Caco-2 (cell line): ENCODE results near the gene MDP1. TPM values are rescaled to one million over a fixed set of nuclear protein-coding genes. Genes with fewer than 3 reads are reported as not detected.

Experiments used
- BruUV-seq: library from RNA; stranded (reverse); fragments of 400-500 nt; replicated peaks from 2 replicates; lab custom pipeline; 2021; lab: Mats Ljungman, UMichigan
- CTCF ChIA-PET: fragments of 300-600 bp; sonication (Branson Sonifier 250); formaldehyde crosslinking; loops from one replicate; lab custom pipeline; 2022; ENCODE audit warnings: antibody characterized with exemption; lab: Charles Lee
- POLR2A ChIA-PET: fragments of 300-600 bp; sonication (Branson Sonifier 250); formaldehyde crosslinking; loops from one replicate; lab custom pipeline; 2022; ENCODE audit warnings: antibody characterized with exemption; lab: Charles Lee
- DNase-seq, 2 experiments: peaks; one replicate each; pipeline versions ENCODE4 v3.0.0 to v3.0.0-alpha.2; 2020 to 2022
- H3K27me3 ChIP-seq: replicated peaks from 2 replicates; pipeline ENCODE4 v1.6.0; 2011; ENCODE audit warnings: low read length; ENCODE audit not compliant: control insufficient read depth, insufficient read depth
- H3K36me3 ChIP-seq: 2 replicates; pipeline ENCODE4 v1.5.1; 2011; ENCODE audit warnings: low read length; ENCODE audit not compliant: control insufficient read depth, insufficient read depth
- H3K4me1 ChIP-seq: fragments of 250-450 bp; sonication (Bioruptor Pico); 2 replicates; pipeline ENCODE4 v1.5.1; 2020; ENCODE audit warnings: mild to moderate bottlenecking
- H3K4me3 ChIP-seq: 2 replicates; pipeline ENCODE4 v1.5.1; 2011; ENCODE audit warnings: low read depth, mild to moderate bottlenecking, control low read depth, low read length
- H3K9me3 ChIP-seq: fragments of 250-450 bp; sonication (Bioruptor Pico); 2 replicates; pipeline ENCODE4 v1.5.1; 2020; ENCODE audit warnings: mild to moderate bottlenecking, moderate library complexity
- H3K27ac Mint-ChIP-seq: one replicate; pipeline ENCODE4 v1.8.0; 2022; ENCODE audit warnings: mixed read lengths; ENCODE audit not compliant: unreplicated experiment
- H3K27me3 Mint-ChIP-seq: one replicate; pipeline ENCODE4 v1.8.0; 2022; ENCODE audit warnings: mixed read lengths; ENCODE audit not compliant: insufficient read depth, unreplicated experiment
- H3K36me3 Mint-ChIP-seq: one replicate; pipeline ENCODE4 v1.8.0; 2022; ENCODE audit warnings: mild to moderate bottlenecking, mixed read lengths; ENCODE audit not compliant: insufficient read depth, unreplicated experiment
- H3K4me1 Mint-ChIP-seq: one replicate; pipeline ENCODE4 v1.8.0; 2022; ENCODE audit warnings: low read depth, mixed read lengths; ENCODE audit not compliant: unreplicated experiment
- H3K4me3 Mint-ChIP-seq: one replicate; pipeline ENCODE4 v1.8.0; 2022; ENCODE audit warnings: mild to moderate bottlenecking, moderate library complexity, mixed read lengths; ENCODE audit not compliant: unreplicated experiment
- H3K9me3 Mint-ChIP-seq: one replicate; pipeline ENCODE4 v1.8.0; 2022; ENCODE audit warnings: mixed read lengths; ENCODE audit not compliant: unreplicated experiment
- CTCF ChIP-seq, 2 experiments: fragments of 200-600 bp in 1 of 2; IDR thresholded peaks; 1 replicate in 1 of 2; 2 replicates in 1 of 2; pipeline versions ENCODE4 v1.5.1 to v1.8.0; 2011 to 2022; ENCODE audit warnings: antibody characterized with exemption in 1 of 2, control low read depth in 1 of 2, inconsistent platforms in 1 of 2, low read depth in 1 of 2, low read length in 1 of 2, mild to moderate bottlenecking in 1 of 2, moderate library complexity in 1 of 2; ENCODE audit not compliant: insufficient read depth in 1 of 2, severe bottlenecking in 1 of 2, unreplicated experiment in 1 of 2
- intact Hi-C: fragments of 100-400 bp; cut with micrococcal nuclease; formaldehyde crosslinking; loops from one replicate; pipeline ENCODE4 v1.10.0; 2022; ENCODE audit not compliant: unreplicated experiment
- total RNA-seq: library from RNA; stranded (reverse); gene quantifications from 2 replicates; pipeline ENCODE4 v1.2.3, GENCODE V29; 2022

The MDP1 gene
- total RNA-seq, 1 experiment from 2014 or later, result 20.5 TPM

- peak; percentile 96 to 98 for DNase-seq
- no peaks in the 10 kb centered on the region for H3K9me3 Mint-ChIP-seq
- no peak for TF ChIP-seq CTCF (IDR thresholded peaks at IDR 0.05; ENCODE audit: insufficient read depth in 1 of 2, low read depth in 1 of 2, low read length in 1 of 2, severe bottlenecking in 1 of 2, unreplicated experiment in 1 of 2)
- ChIA-PET POLR2A (interaction anchor here (1.0 to 1.6 kb wide), 6 partner anchors 42 to 253 kb away, joined by 4 to 6 read pairs (median 5); partner anchors contain the start of genes DCAF11, EMC9, NRL and PCK2), CTCF (interaction anchor here (0.5 kb wide), 1 partner anchor 86 kb away, joined by 9 read pairs; no protein-coding TSS in a partner anchor)
- Histone ChIP-seq H3K4me3 (peak within 1 kb of the TSS; percentile 63), H3K36me3 (peaks cover 3% of the 10 kb centered on the region), H3K27me3 (no peaks in the 10 kb centered on the region), H3K9me3 (no peaks in the 10 kb centered on the region), H3K4me1 (no peaks in the 10 kb centered on the region)
- peak within 1 kb of the TSS; percentile 94 for H3K27ac Mint-ChIP-seq
- intact Hi-C loops, result loop anchor here (1.0 to 2.0 kb wide), 3 partner anchors 27 to 74 kb away; partner anchors contain the start of genes DCAF11, IRF9, NRL and PSME2
- peak within 1 kb of the TSS; percentile 92 for H3K4me3 Mint-ChIP-seq
- H3K27me3 Mint-ChIP-seq, result no peaks in the 10 kb centered on the region
- H3K4me1 Mint-ChIP-seq, result peaks cover 14% of the 10 kb centered on the region
- H3K36me3 Mint-ChIP-seq, result peaks cover 66% of the 10 kb centered on the region
- no TSS peak for BruUV-seq
Measured at GRCh38 chr14:24188251-24189058, 27.4 kb downstream of the MDP1 start, which contains the start of gene IPO4. IPO4 (minus strand) TSS chr14:24188816; CDS start chr14:24188787, 29 bp downstream.

GRCh38 chr14:24187539-24187915, 28.3 kb downstream of the MDP1 start:
- Histone ChIP-seq H3K36me3 (peaks cover 3% of the 10 kb centered on the region), H3K4me3 (peak overlapping the region; percentile 63), H3K4me1 (no peaks in the 10 kb centered on the region), H3K27me3 (no peaks in the 10 kb centered on the region), H3K9me3 (no peaks in the 10 kb centered on the region)
- ChIA-PET CTCF (interaction anchor here (0.6 kb wide), 1 partner anchor 26 kb away, joined by 3 read pairs; the partner anchor contains the start of gene IRF9), POLR2A (no interaction called here)
- BruUV-seq, result no TSS peak
- Mint-ChIP-seq H3K27me3 (no peaks in the 10 kb centered on the region), H3K9me3 (no peaks in the 10 kb centered on the region), H3K36me3 (peaks cover 69% of the 10 kb centered on the region), H3K4me1 (peaks cover 14% of the 10 kb centered on the region), H3K27ac (no peak overlapping the region), H3K4me3 (peak overlapping the region; percentile 92)
- intact Hi-C loops, result no loop called here
- TF ChIP-seq CTCF (IDR thresholded peaks at IDR 0.05; ENCODE audit: insufficient read depth in 1 of 2, low read depth in 1 of 2, low read length in 1 of 2, severe bottlenecking in 1 of 2, unreplicated experiment in 1 of 2), result no peak
- DNase-seq, result no peak

GRCh38 chr14:24186831-24187538, 28.9 kb downstream of the MDP1 start:
- ChIA-PET CTCF (interaction anchor here (0.6 kb wide), 1 partner anchor 26 kb away, joined by 3 read pairs; the partner anchor contains the start of gene IRF9), POLR2A (no interaction called here)
- no TSS peak for BruUV-seq
- Histone ChIP-seq H3K27me3 (no peaks in the 10 kb centered on the region), H3K36me3 (peaks cover 3% of the 10 kb centered on the region), H3K4me3 (no peak overlapping the region), H3K9me3 (no peaks in the 10 kb centered on the region), H3K4me1 (no peaks in the 10 kb centered on the region)
- Mint-ChIP-seq H3K9me3 (no peaks in the 10 kb centered on the region), H3K4me1 (peaks cover 14% of the 10 kb centered on the region), H3K27ac (no peak overlapping the region), H3K4me3 (peak overlapping the region; percentile 92), H3K36me3 (peaks cover 68% of the 10 kb centered on the region), H3K27me3 (no peaks in the 10 kb centered on the region)
- no peak for DNase-seq
- intact Hi-C loops, result no loop called here
- no peak for TF ChIP-seq CTCF (IDR thresholded peaks at IDR 0.05; ENCODE audit: insufficient read depth in 1 of 2, low read depth in 1 of 2, low read length in 1 of 2, severe bottlenecking in 1 of 2, unreplicated experiment in 1 of 2)
